Measurements from ENCODE around the gene TRIM63.
"Not testable (repeated sequence)": the region's sequence is repeated elsewhere in the genome, so short reads cannot be mapped to it uniquely, and the experiment has no call there.

TRIM63 gene

DNA sequence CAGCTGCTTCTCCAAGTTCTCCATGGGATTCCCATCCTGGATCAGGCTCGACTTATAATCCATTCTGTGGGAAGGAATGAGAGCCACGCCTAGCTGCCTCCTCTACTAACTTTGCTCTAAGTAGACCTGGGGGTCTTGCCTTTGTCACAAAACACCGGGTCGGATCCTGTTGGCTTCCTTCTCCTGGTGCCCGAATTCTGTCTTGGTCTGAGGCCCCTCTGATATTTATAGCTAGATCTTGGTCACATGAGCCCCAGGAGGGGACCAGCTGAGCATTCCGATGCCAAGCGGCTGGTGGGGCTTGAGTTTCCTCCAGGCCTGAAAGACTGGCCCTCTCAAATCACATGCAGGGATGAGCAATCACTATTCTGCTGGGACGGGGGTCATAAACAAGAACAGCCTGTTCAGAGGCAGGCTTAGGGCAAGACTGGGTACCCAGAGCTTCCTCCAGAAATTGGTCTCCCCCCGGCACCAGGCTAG, at the start of gene TRIM63:
TRIM63 (minus strand) TSS at position 199 of the 480 bp plus-strand sequence; CDS start at position 63, 136 bp downstream.
- peak; percentile 19 for DNase-seq

- no peak for DNase-seq
Measured at GRCh38 chr1:26114165-26114927, 46.9 kb upstream of the TRIM63 start.

DNA sequence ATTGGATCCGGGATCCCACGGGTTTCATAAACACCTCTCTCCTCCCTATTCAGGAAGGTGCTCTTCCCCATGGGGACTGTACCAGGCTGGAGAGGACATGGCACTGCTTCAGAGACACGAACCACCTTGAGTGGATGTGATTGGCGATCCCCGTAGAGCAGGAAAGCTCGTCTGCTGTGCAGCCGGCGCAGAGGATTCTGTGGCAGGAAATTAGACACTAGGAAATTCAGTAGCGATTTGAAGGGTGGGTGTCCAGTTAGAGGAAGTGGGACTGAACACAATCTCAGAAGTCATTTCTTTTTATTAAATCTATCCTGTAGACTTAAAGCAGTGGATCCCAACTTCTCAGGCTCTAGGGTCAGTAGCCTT, 45.0 kb upstream of the TRIM63 start:
- DNase-seq = no peak

- DNase-seq = peak; percentile 98
Measured at GRCh38 chr1:26111530-26112406, 44.3 kb upstream of the TRIM63 start, which contains the start of gene PDIK1L. Gene PDIK1L (plus strand): TSS chr1:26111824. CDS start chr1:26114309, 2,485 bp downstream.

DNA sequence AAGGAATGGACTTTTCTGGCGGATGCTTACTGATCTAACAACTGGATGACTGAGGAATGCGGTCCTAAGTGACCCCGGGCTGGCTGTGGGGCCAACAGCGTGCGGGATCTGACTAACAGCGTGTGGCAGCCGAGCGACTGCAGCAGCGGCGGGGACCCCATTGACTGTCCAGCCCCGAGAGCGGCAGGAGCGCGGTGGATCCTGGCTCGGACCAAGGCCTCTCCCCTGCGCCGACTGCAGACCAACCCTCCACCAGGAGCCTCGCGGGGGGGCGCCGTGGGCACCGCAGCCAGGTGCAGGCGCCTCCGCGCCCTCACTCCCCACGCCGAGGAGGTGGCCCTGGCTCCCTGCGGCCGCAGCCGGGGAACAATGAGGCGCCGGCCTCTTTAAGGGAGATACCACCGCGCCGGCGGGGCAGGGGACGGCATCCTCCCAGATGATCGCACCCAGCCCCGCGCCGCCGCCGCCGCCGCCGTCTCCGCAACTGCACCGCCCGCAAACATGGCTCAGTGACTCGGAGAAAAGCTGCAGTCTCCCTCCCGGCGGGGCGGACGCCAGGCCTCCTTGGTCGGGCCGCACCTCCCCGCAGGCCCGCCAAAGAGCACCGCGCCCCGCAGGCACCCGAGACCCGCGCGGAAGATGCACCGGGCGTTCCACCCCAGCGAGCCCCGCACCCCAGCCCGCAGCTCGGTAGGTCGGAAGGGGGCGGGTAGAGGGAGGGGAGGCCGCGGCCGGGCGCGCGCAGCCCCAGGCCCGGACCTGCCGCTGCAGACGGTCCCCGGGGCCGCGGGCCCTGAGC, 43.5 kb upstream of the TRIM63 start:
- DNase-seq = peak; percentile 98

- no peak for DNase-seq
Measured at GRCh38 chr1:26109229-26110164, 42.1 kb upstream of the TRIM63 start.

DNA sequence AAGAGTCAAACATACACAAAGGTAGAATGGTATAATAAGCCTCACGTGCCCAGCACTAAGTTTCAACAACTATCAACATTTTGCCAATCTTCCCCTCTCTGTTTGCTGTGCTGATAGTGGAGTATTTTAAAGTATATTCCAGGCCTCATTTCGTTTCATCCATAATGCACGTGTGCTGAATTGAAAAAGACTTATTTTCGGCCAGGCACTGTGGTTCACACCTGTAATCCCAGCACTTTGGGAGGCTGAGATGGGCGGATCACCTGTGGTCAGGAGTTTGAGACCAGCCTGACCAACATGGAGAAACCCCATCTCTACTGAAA, 37.8 kb upstream of the TRIM63 start:
- not testable (repeated sequence) for DNase-seq

DNA sequence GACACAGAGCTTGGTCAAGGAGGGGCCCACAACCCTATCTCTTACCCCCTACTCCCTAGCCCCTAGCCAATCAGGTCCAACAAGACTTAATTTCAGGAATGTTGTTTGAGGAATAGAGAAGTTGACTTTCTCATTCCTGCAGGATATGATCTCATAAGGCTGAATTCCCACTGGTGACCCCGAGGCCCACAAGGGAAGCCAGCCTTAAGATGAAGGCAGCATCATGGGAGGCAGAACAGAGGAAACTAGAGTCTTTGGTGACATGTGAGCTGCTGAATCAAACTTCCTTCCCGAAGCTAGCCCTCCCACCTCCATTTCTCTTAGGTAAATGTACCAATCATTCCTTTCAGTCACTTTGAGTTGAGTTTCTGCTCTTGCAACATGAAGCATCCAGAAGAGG, 35.1 kb upstream of the TRIM63 start:
- no peak for DNase-seq

DNA sequence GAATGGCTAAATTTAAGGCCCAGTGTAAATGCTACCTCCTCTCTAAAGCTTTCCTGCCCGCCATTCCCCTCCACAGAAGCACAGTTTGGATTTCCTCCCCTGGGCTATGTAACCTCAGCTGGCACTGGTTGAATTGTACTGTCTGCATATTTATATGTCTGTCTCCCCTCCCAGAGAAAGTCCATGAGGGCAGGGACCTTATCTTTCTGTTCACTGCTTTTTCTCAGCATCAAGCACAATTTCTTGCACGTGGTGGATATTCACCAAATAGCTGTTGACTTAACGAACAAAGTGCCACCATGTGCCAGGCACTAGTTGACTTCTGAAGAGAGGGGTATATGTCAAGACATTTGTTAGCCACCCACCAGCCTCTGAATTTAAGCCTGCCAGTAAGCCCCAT, 34.7 kb upstream of the TRIM63 start:
- no peak for DNase-seq

- not testable (repeated sequence) for DNase-seq
Measured at GRCh38 chr1:26100204-26100603, 32.8 kb upstream of the TRIM63 start.

DNA sequence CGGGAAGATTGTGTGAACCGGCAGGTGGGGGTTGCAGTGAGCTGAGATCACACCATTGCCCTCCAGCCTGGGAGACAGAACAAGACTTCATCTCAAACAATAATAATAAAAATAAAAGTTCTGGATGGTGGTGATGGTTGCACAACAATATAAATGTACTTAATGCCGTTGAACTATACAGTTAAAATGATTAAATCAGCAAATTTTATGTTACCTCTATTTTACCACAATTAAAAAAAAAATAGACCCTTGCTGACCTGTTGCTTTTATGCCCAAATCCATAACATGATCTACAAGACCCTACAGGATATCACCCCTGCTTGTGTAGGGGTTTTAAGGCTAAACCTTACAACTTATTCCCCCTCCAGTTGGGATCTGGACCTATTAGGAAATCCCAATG, 32.4 kb upstream of the TRIM63 start:
- DNase-seq = no peak

DNA sequence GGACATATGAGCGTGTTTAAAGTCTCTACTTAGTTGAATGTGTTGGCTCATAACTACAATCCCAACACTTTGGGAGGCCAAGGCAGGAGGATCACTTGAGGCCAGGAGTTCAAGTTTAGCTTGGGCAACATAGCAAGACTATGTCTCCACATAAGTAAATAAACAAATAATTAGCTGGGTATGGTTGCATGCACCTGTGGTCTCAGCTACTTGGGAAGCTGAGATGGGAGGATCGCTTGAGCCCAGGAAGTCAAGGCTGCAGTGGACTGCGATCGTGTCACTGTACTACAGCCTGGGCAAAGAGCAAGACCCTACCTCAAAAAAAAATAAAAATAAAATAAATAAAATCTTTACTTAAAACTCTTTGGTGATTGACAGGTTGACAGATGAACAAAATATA, 31.2 kb upstream of the TRIM63 start:
- no peak for DNase-seq

DNA sequence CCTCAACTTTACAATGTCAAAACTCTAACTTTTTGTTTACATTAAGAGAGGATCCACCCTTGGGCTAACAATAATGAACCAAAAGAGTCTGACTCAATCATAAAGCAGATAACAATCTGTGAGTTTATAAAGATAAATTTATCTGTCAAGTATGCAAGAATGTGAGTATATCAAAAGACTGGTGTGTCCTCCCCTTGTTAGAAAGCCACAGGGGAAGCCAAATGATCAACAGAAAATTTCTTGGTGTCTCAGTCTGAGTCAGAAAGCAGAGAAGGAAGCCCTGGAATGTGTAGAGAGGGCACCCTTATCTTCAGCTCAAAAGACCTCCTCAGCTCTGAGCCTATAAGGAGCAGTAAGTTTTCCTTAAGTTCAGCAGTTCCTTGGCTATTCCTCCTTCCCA, 30.3 kb upstream of the TRIM63 start:
- DNase-seq = no peak

DNA sequence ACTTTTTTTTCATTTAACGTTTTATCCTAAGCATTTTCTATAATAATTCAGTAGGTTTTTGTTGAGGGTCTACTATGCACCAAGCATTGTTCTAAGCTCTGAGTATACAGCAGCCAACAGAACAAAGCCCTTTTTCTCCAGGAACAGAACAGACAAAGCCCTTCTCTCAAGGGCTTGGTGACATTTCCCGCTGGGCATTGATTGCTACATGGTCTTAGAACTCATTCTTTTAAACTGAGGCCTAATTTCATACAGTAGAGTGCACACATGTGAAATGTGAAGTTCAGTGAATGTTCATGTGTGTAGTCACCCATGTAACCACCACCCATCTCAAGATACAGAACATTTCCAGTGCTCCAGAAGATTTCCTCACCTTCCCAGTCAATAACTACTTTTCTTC, 29.0 kb upstream of the TRIM63 start:
- peak; percentile 52 for DNase-seq

- peak; percentile 51 for DNase-seq
Measured at GRCh38 chr1:26094677-26095383, 27.4 kb upstream of the TRIM63 start.

- no peak for DNase-seq
Measured at GRCh38 chr1:26094076-26094669, 26.7 kb upstream of the TRIM63 start.

DNA sequence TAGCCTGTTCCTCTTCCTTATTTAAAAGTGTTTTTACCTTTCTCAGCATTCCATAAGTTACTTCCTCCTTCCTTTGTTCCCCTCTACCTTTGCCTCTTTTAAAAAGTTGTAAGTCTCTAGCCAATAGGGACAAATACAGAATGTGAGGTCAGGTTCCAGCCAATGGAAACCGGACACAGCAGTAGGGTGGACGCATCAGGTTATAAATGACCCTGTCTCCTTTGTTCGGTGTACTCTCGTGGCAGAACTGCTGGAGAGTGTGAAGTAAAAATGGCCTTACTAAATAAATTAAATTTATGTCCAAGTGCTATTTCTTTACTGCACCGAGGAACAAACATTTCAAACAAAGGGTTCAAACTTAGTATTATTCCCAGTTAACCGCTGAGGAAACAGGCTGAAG, 26.1 kb upstream of the TRIM63 start:
- DNase-seq = not testable (repeated sequence)

- no peak for DNase-seq
Measured at GRCh38 chr1:26092422-26092821, 25.0 kb upstream of the TRIM63 start.

- DNase-seq = no peak
Measured at GRCh38 chr1:26090893-26091292, 23.5 kb upstream of the TRIM63 start.

DNA sequence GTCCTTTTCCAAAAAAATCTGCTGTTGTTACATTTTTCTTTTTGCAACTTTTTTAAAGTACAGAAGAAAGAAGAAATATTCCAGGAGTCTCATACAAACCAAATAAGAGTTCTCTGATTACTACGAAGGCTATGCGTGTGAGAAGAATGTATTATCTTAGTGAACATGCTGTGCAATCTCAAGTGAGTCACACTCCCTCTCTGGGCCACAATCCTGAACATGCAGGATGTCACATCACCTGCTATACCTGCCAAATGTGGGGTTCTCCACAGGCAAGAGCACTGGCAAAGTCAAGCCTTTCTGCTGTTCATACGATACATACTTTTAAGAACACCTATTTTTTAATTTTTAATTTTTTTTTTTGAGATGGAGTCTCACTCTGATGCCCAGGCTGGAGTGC, 21.7 kb upstream of the TRIM63 start:
- no peak for DNase-seq

GRCh38 chr1:26084844-26085243, 17.4 kb upstream of the TRIM63 start:
- no peak for DNase-seq
